Suprapubic skin (tissue), 4 donors: Measurements from ENCODE around the gene FAM222A. TPM values are rescaled to one million over a fixed set of nuclear protein-coding genes. Genes with fewer than 3 reads are reported as not detected.

Source experiments
- DNase-seq, 2 donors: peaks; one replicate each; pipeline ENCODE4 v3.0.0-alpha.2; 2019; ENCODE audit warnings: low spot score in 2 of 2
- H3K27ac ChIP-seq: fragments of 200-600 bp; sonication (generic); one replicate; pipeline ENCODE4 v1.5.1; 2019
- H3K27me3 ChIP-seq: fragments of 200-600 bp; sonication (generic); one replicate; pipeline ENCODE4 v1.5.1; 2019
- H3K36me3 ChIP-seq: fragments of 200-600 bp; sonication (generic); one replicate; pipeline ENCODE4 v1.5.1; 2019
- H3K4me1 ChIP-seq: fragments of 200-600 bp; sonication (generic); one replicate; pipeline ENCODE4 v1.5.1; 2019
- H3K4me3 ChIP-seq: fragments of 200-600 bp; sonication (generic); one replicate; pipeline ENCODE4 v1.5.1; 2019; ENCODE audit warnings: mild to moderate bottlenecking
- H3K9me3 ChIP-seq: fragments of 200-600 bp; sonication (generic); one replicate; pipeline ENCODE4 v1.5.1; 2019
- EP300 ChIP-seq: sonication (generic); formaldehyde crosslinking; IDR thresholded peaks from one replicate; pipeline ENCODE4 v1.6.1; 2017; ENCODE audit warnings: antibody characterized with exemption
- POLR2A ChIP-seq, 2 donors: fragments of 450-650 bp; IDR thresholded peaks; one replicate each; pipeline ENCODE4 v1.6.1; 2017; ENCODE audit warnings: antibody characterized with exemption in 2 of 2, mild to moderate bottlenecking in 2 of 2, moderate library complexity in 2 of 2
- POLR2AphosphoS5 ChIP-seq, 3 donors: sonication (generic); formaldehyde crosslinking; IDR thresholded peaks; one replicate each; pipeline ENCODE4 v1.6.1; 2017; ENCODE audit warnings: antibody characterized with exemption in 3 of 3
- WGBS: methylation state at CpG from one replicate; pipeline ENCODE4 v1.1.5; 2018; 5-methylcytosine and 5-hydroxymethylcytosine counted together
- total RNA-seq, 4 donors: library from RNA; depleted of rRNA; stranded (reverse); fragments of >200 nt; gene quantifications; one replicate each; pipeline ENCODE4 v1.1.0, GENCODE V29; 2016
- TF ChIP-seq, protein P1 (sequence below), 2 donors: fragments of 200-600 bp in 1 of 2; fragments of 450-650 bp in 1 of 2; sonication (generic) in 1 of 2; IDR thresholded peaks; one replicate each; pipeline ENCODE4 v1.5.1; 2016 to 2019; ENCODE audit warnings: antibody characterized with exemption in 2 of 2, mild to moderate bottlenecking in 1 of 2, moderate library complexity in 1 of 2

Gene FAM222A
- total RNA-seq, 4 donors from 2014 or later = 3.9 to 8.5 (median 6.6) TPM

DNA sequence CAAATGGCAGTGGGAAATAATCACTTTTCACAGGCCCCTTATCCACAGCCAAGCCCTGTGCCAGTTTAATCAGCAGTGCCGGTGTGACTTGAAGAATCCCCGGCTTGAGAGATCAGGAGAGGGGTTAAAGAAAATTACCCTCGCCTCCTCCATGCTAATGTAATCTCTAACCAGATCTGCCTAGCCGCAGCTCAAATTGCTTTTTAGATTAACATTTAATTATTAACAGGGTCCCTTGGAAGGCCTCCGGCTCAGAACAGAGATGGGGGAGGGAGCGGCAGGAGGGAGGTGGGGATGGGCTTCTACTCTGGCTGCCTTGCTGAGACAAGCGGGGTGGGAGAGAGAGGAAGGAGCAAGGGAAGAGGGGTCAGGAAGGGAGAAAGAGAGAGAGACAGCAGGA lies 24.0 kb downstream of the FAM222A start:
- WGBS = 81% methylated on average over 7 of the region's 7 CpGs
- no peaks in the 10 kb centered on the region for H3K9me3 ChIP-seq

GRCh38 chr12:109738209-109738608 lies 24.6 kb downstream of the FAM222A start:
- no peaks in the 10 kb centered on the region for H3K4me1 ChIP-seq
- WGBS = 74% methylated on average over 4 of the region's 4 CpGs
- H3K4me3 ChIP-seq = no peak overlapping the region
- no peaks in the 10 kb centered on the region for H3K9me3 ChIP-seq
- TF ChIP-seq POLR2A (IDR thresholded peaks at IDR 0.05) (no peak), POLR2AphosphoS5 (IDR thresholded peaks at IDR 0.05) (no peak), EP300 (no peak)
- TF ChIP-seq, protein P1, sequence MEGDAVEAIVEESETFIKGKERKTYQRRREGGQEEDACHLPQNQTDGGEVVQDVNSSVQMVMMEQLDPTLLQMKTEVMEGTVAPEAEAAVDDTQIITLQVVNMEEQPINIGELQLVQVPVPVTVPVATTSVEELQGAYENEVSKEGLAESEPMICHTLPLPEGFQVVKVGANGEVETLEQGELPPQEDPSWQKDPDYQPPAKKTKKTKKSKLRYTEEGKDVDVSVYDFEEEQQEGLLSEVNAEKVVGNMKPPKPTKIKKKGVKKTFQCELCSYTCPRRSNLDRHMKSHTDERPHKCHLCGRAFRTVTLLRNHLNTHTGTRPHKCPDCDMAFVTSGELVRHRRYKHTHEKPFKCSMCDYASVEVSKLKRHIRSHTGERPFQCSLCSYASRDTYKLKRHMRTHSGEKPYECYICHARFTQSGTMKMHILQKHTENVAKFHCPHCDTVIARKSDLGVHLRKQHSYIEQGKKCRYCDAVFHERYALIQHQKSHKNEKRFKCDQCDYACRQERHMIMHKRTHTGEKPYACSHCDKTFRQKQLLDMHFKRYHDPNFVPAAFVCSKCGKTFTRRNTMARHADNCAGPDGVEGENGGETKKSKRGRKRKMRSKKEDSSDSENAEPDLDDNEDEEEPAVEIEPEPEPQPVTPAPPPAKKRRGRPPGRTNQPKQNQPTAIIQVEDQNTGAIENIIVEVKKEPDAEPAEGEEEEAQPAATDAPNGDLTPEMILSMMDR (IDR thresholded peaks at IDR 0.05) = no peak
- peak; percentile 40 to 55 for DNase-seq
- no peak overlapping the region for H3K27ac ChIP-seq
- peaks cover 18% of the 10 kb centered on the region for H3K27me3 ChIP-seq
- no peaks in the 10 kb centered on the region for H3K36me3 ChIP-seq

More for the DNA sequence above, 24.0 kb downstream of the FAM222A start:
- no peaks in the 10 kb centered on the region for H3K36me3 ChIP-seq
- peak in 1 of 2 donors; percentile 14 for DNase-seq
- H3K4me3 ChIP-seq = no peak overlapping the region
- no peaks in the 10 kb centered on the region for H3K4me1 ChIP-seq
- no peak for TF ChIP-seq POLR2A (IDR thresholded peaks at IDR 0.05)
- no peak overlapping the region for H3K27ac ChIP-seq
- peaks cover 18% of the 10 kb centered on the region for H3K27me3 ChIP-seq

GRCh38 chr12:109738878-109739665 lies 25.4 kb downstream of the FAM222A start:
- 91% methylated on average over 4 of the region's 6 CpGs for WGBS
- peaks cover 18% of the 10 kb centered on the region for H3K27me3 ChIP-seq
- H3K4me3 ChIP-seq = no peak overlapping the region
- DNase-seq = peak; percentile 40 to 50
- no peak overlapping the region for H3K27ac ChIP-seq
- TF ChIP-seq, protein P1 (IDR thresholded peaks at IDR 0.05) = no peak
- TF ChIP-seq POLR2A (IDR thresholded peaks at IDR 0.05) (no peak), EP300 (no peak), POLR2AphosphoS5 (IDR thresholded peaks at IDR 0.05) (no peak)
- no peaks in the 10 kb centered on the region for H3K36me3 ChIP-seq
- H3K9me3 ChIP-seq = no peaks in the 10 kb centered on the region
- H3K4me1 ChIP-seq = no peaks in the 10 kb centered on the region

GRCh38 chr12:109739747-109740693 lies 26.4 kb downstream of the FAM222A start:
- Histone ChIP-seq H3K4me1 (no peaks in the 10 kb centered on the region), H3K4me3 (no peak overlapping the region), H3K27ac (no peak overlapping the region), H3K36me3 (no peaks in the 10 kb centered on the region), H3K27me3 (peaks cover 14% of the 10 kb centered on the region), H3K9me3 (no peaks in the 10 kb centered on the region)
- no peak for TF ChIP-seq POLR2AphosphoS5 (IDR thresholded peaks at IDR 0.05)
- TF ChIP-seq EP300 = no peak
- TF ChIP-seq POLR2A (IDR thresholded peaks at IDR 0.05) = no peak
- TF ChIP-seq, protein P1 (IDR thresholded peaks at IDR 0.05) = no peak
- peak in 1 of 2 donors; percentile 32 for DNase-seq
- 56% methylated on average over 18 of the region's 18 CpGs for WGBS

- Histone ChIP-seq H3K9me3 (no peaks in the 10 kb centered on the region), H3K4me3 (no peak overlapping the region), H3K36me3 (no peaks in the 10 kb centered on the region), H3K27ac (no peak overlapping the region), H3K27me3 (peaks cover 9% of the 10 kb centered on the region), H3K4me1 (no peaks in the 10 kb centered on the region)
- TF ChIP-seq, protein P1 (IDR thresholded peaks at IDR 0.05) = no peak
- TF ChIP-seq POLR2AphosphoS5 (IDR thresholded peaks at IDR 0.05) (no peak), EP300 (no peak), POLR2A (IDR thresholded peaks at IDR 0.05) (no peak)
- peak; percentile 33 to 76 for DNase-seq
- WGBS = 92% methylated on average over 10 of the region's 10 CpGs
Measured at GRCh38 chr12:109740694-109741245, 27.1 kb downstream of the FAM222A start.
